Osteocyte (in vitro differentiated cells): ENCODE results near the gene ZNF525. TPM values are rescaled to one million over a fixed set of nuclear protein-coding genes. Genes with fewer than 3 reads are reported as not detected.
"Not testable (repeated sequence)": the region's sequence is repeated elsewhere in the genome, so short reads cannot be mapped to it uniquely, and the experiment has no call there.

Source experiments
- DNase-seq: peaks from one replicate; pipeline ENCODE4 v3.0.0; 2021; ENCODE audit warnings: mixed read lengths; ENCODE audit not compliant: unreplicated experiment; ENCODE audit errors: extremely low spot score
- H3K27ac Mint-ChIP-seq: one replicate; pipeline ENCODE4 v1.8.0; 2021; ENCODE audit warnings: mild to moderate bottlenecking, mixed read lengths; ENCODE audit not compliant: unreplicated experiment
- H3K27me3 Mint-ChIP-seq: one replicate; pipeline ENCODE4 v1.8.0; 2021; ENCODE audit warnings: mixed read lengths; ENCODE audit not compliant: unreplicated experiment
- H3K36me3 Mint-ChIP-seq: one replicate; pipeline ENCODE4 v1.8.0; 2021; ENCODE audit warnings: mixed read lengths; ENCODE audit not compliant: unreplicated experiment
- H3K4me1 Mint-ChIP-seq: one replicate; pipeline ENCODE4 v1.8.0; 2021; ENCODE audit warnings: mixed read lengths; ENCODE audit not compliant: unreplicated experiment
- H3K4me3 Mint-ChIP-seq: one replicate; pipeline ENCODE4 v1.8.0; 2021; ENCODE audit warnings: mild to moderate bottlenecking, moderate library complexity, mixed read lengths; ENCODE audit not compliant: unreplicated experiment
- H3K9me3 Mint-ChIP-seq: one replicate; pipeline ENCODE4 v1.8.0; 2021; ENCODE audit warnings: mixed read lengths; ENCODE audit not compliant: unreplicated experiment
- CTCF ChIP-seq: fragments of 200-600 bp; sonication (generic); IDR thresholded peaks from 2 replicates; pipeline ENCODE4 v1.5.0; 2021; ENCODE audit warnings: antibody characterized with exemption, mild to moderate bottlenecking, moderate library complexity
- total RNA-seq: library from RNA; stranded (reverse); gene quantifications from 2 replicates; pipeline ENCODE4 v1.2.1, GENCODE V29; 2021

The ZNF525 gene
- total RNA-seq, 1 donor from 2014 or later: 7.6 TPM

- H3K27me3 Mint-ChIP-seq: no peaks in the 10 kb centered on the region
These were observed 29.7 kb downstream of the ZNF525 start, which contains the start of gene ZNF765 for GRCh38 chr19:53394974-53395839. TSS of gene ZNF765 (plus strand) at chr19:53395149. CDS start at chr19:53398016, 2,867 bp downstream.

GRCh38 chr19:53395840-53396524, 30.5 kb downstream of the ZNF525 start:
- Mint-ChIP-seq H3K4me1 (peaks cover 25% of the 10 kb centered on the region), H3K27ac (peak overlapping the region; percentile 92), H3K36me3 (peaks cover 19% of the 10 kb centered on the region), H3K4me3 (peak overlapping the region; percentile 95)
- H3K27me3 Mint-ChIP-seq, H3K9me3 Mint-ChIP-seq, DNase-seq: not testable (repeated sequence)

More at GRCh38 chr19:53394974-53395839, 29.7 kb downstream of the ZNF525 start, which contains the start of gene ZNF765:
- Mint-ChIP-seq H3K4me3 (peak within 1 kb of the TSS; percentile 95), H3K4me1 (peaks cover 25% of the 10 kb centered on the region), H3K9me3 (peaks cover 9% of the 10 kb centered on the region), H3K36me3 (peaks cover 13% of the 10 kb centered on the region), H3K27ac (peak within 1 kb of the TSS; percentile 92)
- DNase-seq: peak; percentile 98
- peak; percentile 67 for TF ChIP-seq CTCF

GRCh38 chr19:53396525-53396868, 31.0 kb downstream of the ZNF525 start:
- Mint-ChIP-seq H3K4me1 (peaks cover 25% of the 10 kb centered on the region), H3K9me3 (peaks cover 4% of the 10 kb centered on the region), H3K27me3 (no peaks in the 10 kb centered on the region), H3K36me3 (peaks cover 22% of the 10 kb centered on the region), H3K27ac (no peak overlapping the region), H3K4me3 (peak overlapping the region; percentile 95)
- TF ChIP-seq CTCF: no peak
- DNase-seq: no peak

- H3K27ac Mint-ChIP-seq, H3K9me3 Mint-ChIP-seq, H3K27me3 Mint-ChIP-seq, DNase-seq, H3K4me3 Mint-ChIP-seq: not testable (repeated sequence)
- H3K36me3 Mint-ChIP-seq: peaks cover 36% of the 10 kb centered on the region
- peaks cover 25% of the 10 kb centered on the region for H3K4me1 Mint-ChIP-seq
These were observed 32.4 kb downstream of the ZNF525 start for GRCh38 chr19:53397918-53398317.

GRCh38 chr19:53409505-53410204, 44.1 kb downstream of the ZNF525 start:
- no peak for DNase-seq
- H3K9me3 Mint-ChIP-seq: peaks cover 54% of the 10 kb centered on the region
- no peaks in the 10 kb centered on the region for H3K27me3 Mint-ChIP-seq
- H3K4me3 Mint-ChIP-seq: no peak overlapping the region
- TF ChIP-seq CTCF: no peak
- no peak overlapping the region for H3K27ac Mint-ChIP-seq
- H3K36me3 Mint-ChIP-seq: peaks cover 79% of the 10 kb centered on the region
- no peaks in the 10 kb centered on the region for H3K4me1 Mint-ChIP-seq

GRCh38 chr19:53420520-53421315, 55.2 kb downstream of the ZNF525 start:
- not testable (repeated sequence) for H3K4me1 Mint-ChIP-seq, H3K36me3 Mint-ChIP-seq, H3K4me3 Mint-ChIP-seq, H3K27ac Mint-ChIP-seq, DNase-seq, H3K27me3 Mint-ChIP-seq
- peaks cover 35% of the 10 kb centered on the region for H3K9me3 Mint-ChIP-seq
